ENCODE data around the gene VPS4B. TPM values are rescaled to one million over a fixed set of nuclear protein-coding genes. Genes with fewer than 3 reads are reported as not detected.
A peak's percentile ranks its signal among the peaks of the same experiment; 100 is the strongest.

The VPS4B gene
- total RNA-seq (40.5 TPM), polyA plus RNA-seq (25.5 TPM)
- long read RNA-seq, donor 1, partial matches to known transcripts: 0 of 2 reads
- long read RNA-seq, donor 1, other reads (novel, unspliced or antisense): 0 of 2 reads
- long read RNA-seq, donor 2, transcript VPS4B-201 (11 exons, 3,324 nt): major isoform, 23 of 46 reads
- long read RNA-seq, donor 2, partial matches to known transcripts: 23 of 46 reads
- long read RNA-seq, donor 2, other reads (novel, unspliced or antisense): 0 of 46 reads
- long read RNA-seq, donor 3, transcript VPS4B-201 (11 exons, 3,324 nt): major isoform, 11 of 20 reads
- long read RNA-seq, donor 3, partial matches to known transcripts: 8 of 20 reads
- long read RNA-seq, donor 3, other reads (novel, unspliced or antisense): 0 of 20 reads
- long read RNA-seq, donor 4, partial matches to known transcripts: 0 of 3 reads
- long read RNA-seq, donor 4, other reads (novel, unspliced or antisense): 0 of 3 reads
- long read RNA-seq, donor 5, transcript VPS4B-201 (11 exons, 3,324 nt): major isoform, 21 of 44 reads
- long read RNA-seq, donor 5, partial matches to known transcripts: 21 of 44 reads
- long read RNA-seq, donor 5, other reads (novel, unspliced or antisense): 0 of 44 reads
- long read RNA-seq, donor 6, partial matches to known transcripts: 5 of 10 reads
- long read RNA-seq, donor 6, other reads (novel, unspliced or antisense): 0 of 10 reads
- long read RNA-seq, donor 7, transcript VPS4B-201 (11 exons, 3,324 nt): major isoform, 8 of 13 reads
- long read RNA-seq, donor 7, partial matches to known transcripts: 5 of 13 reads
- long read RNA-seq, donor 7, other reads (novel, unspliced or antisense): 0 of 13 reads
- long read RNA-seq, donor 8, partial matches to known transcripts: 7 of 10 reads
- long read RNA-seq, donor 8, other reads (novel, unspliced or antisense): 0 of 10 reads
- long read RNA-seq, donor 9, transcript VPS4B-201 (11 exons, 3,324 nt): major isoform, 8 of 22 reads
- long read RNA-seq, donor 9, partial matches to known transcripts: 13 of 22 reads
- long read RNA-seq, donor 9, other reads (novel, unspliced or antisense): 0 of 22 reads
- long read RNA-seq, donor 10, partial matches to known transcripts: 16 of 22 reads
- long read RNA-seq, donor 10, other reads (novel, unspliced or antisense): 0 of 22 reads

GRCh38 chr18:63422087-63422863 is at the start of gene VPS4B:
VPS4B (minus strand) TSS chr18:63422476; CDS start chr18:63422259, 217 bp downstream.
- peak; percentile 97 to 100 (median 99) for DNase-seq (ENCODE audit: low read depth in 6 of 9, low spot score in 9 of 9)
- Histone ChIP-seq H3K9me3 (ENCODE audit: control insufficient read depth in 2 of 2, insufficient read depth in 1 of 2, low read length in 1 of 2) (no peaks in the 10 kb centered on the region), H3K4me1 (ENCODE audit: control insufficient read depth in 2 of 2, insufficient read depth in 2 of 2, low read length in 2 of 2) (peaks cover 6 to 11% of the 10 kb centered on the region in 2 donors), H3K4me3 (ENCODE audit: low read length in 2 of 2) (peak within 1 kb of the TSS; percentile 78 to 98), H3K27ac (ENCODE audit: low read depth in 1 of 2, low read length in 1 of 2) (peak within 1 kb of the TSS; percentile 95 to 98), H3K36me3 (ENCODE audit: control insufficient read depth in 2 of 2, insufficient read depth in 2 of 2, low read length in 1 of 2) (peaks cover 8 to 14% of the 10 kb centered on the region in 2 donors), H3K27me3 (ENCODE audit: control insufficient read depth in 2 of 2, insufficient read depth in 1 of 2, low read length in 1 of 2) (no peaks in the 10 kb centered on the region)
- WGBS: under 1% methylated on average over 58 of the region's 58 CpGs

GRCh38 chr18:63470751-63471150 is 48.5 kb upstream of the VPS4B start:
- H3K4me1 ChIP-seq (ENCODE audit: control insufficient read depth in 2 of 2, insufficient read depth in 2 of 2, low read length in 2 of 2): no peaks in the 10 kb centered on the region
- H3K36me3 ChIP-seq (ENCODE audit: control insufficient read depth in 2 of 2, insufficient read depth in 2 of 2, low read length in 1 of 2): no peaks in the 10 kb centered on the region
- 94% methylated on average over 12 of the region's 12 CpGs for WGBS
- no peak overlapping the region for H3K27ac ChIP-seq (ENCODE audit: low read depth in 1 of 2, low read length in 1 of 2)
- H3K9me3 ChIP-seq (ENCODE audit: control insufficient read depth in 2 of 2, insufficient read depth in 1 of 2, low read length in 1 of 2): no peaks in the 10 kb centered on the region
- peaks cover 0 to 2% of the 10 kb centered on the region in 2 donors for H3K27me3 ChIP-seq (ENCODE audit: control insufficient read depth in 2 of 2, insufficient read depth in 1 of 2, low read length in 1 of 2)
- no peak overlapping the region for H3K4me3 ChIP-seq (ENCODE audit: low read length in 2 of 2)
- DNase-seq (ENCODE audit: low read depth in 6 of 9, low spot score in 9 of 9): no peak

DNA sequence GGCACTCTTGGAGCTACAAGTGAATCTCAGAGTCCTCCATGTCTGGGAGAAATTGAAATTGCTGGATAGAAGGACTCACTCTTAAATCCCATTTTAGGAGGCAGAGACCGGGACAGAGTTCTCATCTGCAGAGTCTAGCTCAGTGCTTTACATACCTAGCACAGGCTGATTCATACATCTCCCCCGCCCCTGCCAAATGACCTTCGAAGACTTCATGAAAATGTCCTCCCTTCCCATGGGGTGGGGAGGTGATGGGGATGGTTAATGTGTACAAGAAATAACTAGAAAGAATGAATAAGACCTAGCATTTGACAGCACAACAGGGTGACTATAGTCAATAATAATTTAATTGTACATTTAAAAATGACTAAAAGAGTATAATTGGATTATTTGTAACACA is 46.3 kb upstream of the VPS4B start:
- 98% methylated on average over 3 of the region's 3 CpGs for WGBS
- peaks cover 0 to 2% of the 10 kb centered on the region in 2 donors for H3K27me3 ChIP-seq (ENCODE audit: control insufficient read depth in 2 of 2, insufficient read depth in 1 of 2, low read length in 1 of 2)
- no peak overlapping the region for H3K4me3 ChIP-seq (ENCODE audit: low read length in 2 of 2)
- H3K36me3 ChIP-seq (ENCODE audit: control insufficient read depth in 2 of 2, insufficient read depth in 2 of 2, low read length in 1 of 2): no peaks in the 10 kb centered on the region
- DNase-seq (ENCODE audit: low read depth in 6 of 9, low spot score in 9 of 9): no peak
- H3K27ac ChIP-seq (ENCODE audit: low read depth in 1 of 2, low read length in 1 of 2): no peak overlapping the region
- no peaks in the 10 kb centered on the region for H3K9me3 ChIP-seq (ENCODE audit: control insufficient read depth in 2 of 2, insufficient read depth in 1 of 2, low read length in 1 of 2)
- H3K4me1 ChIP-seq (ENCODE audit: control insufficient read depth in 2 of 2, insufficient read depth in 2 of 2, low read length in 2 of 2): no peaks in the 10 kb centered on the region

GRCh38 chr18:63467699-63468098 is 45.4 kb upstream of the VPS4B start:
- Histone ChIP-seq H3K27ac (ENCODE audit: low read depth in 1 of 2, low read length in 1 of 2) (no peak overlapping the region), H3K4me1 (ENCODE audit: control insufficient read depth in 2 of 2, insufficient read depth in 2 of 2, low read length in 2 of 2) (no peaks in the 10 kb centered on the region), H3K27me3 (ENCODE audit: control insufficient read depth in 2 of 2, insufficient read depth in 1 of 2, low read length in 1 of 2) (peaks cover 0 to 2% of the 10 kb centered on the region in 2 donors), H3K36me3 (ENCODE audit: control insufficient read depth in 2 of 2, insufficient read depth in 2 of 2, low read length in 1 of 2) (no peaks in the 10 kb centered on the region), H3K4me3 (ENCODE audit: low read length in 2 of 2) (no peak overlapping the region), H3K9me3 (ENCODE audit: control insufficient read depth in 2 of 2, insufficient read depth in 1 of 2, low read length in 1 of 2) (no peaks in the 10 kb centered on the region)
- 95% methylated on average over 4 of the region's 4 CpGs for WGBS
- no peak for DNase-seq (ENCODE audit: low read depth in 6 of 9, low spot score in 9 of 9)

GRCh38 chr18:63465059-63465458 is 42.8 kb upstream of the VPS4B start:
- H3K27ac ChIP-seq (ENCODE audit: low read depth in 1 of 2, low read length in 1 of 2): no peak overlapping the region
- no peaks in the 10 kb centered on the region for H3K36me3 ChIP-seq (ENCODE audit: control insufficient read depth in 2 of 2, insufficient read depth in 2 of 2, low read length in 1 of 2)
- no peaks in the 10 kb centered on the region for H3K27me3 ChIP-seq (ENCODE audit: control insufficient read depth in 2 of 2, insufficient read depth in 1 of 2, low read length in 1 of 2)
- no peaks in the 10 kb centered on the region for H3K9me3 ChIP-seq (ENCODE audit: control insufficient read depth in 2 of 2, insufficient read depth in 1 of 2, low read length in 1 of 2)
- H3K4me3 ChIP-seq (ENCODE audit: low read length in 2 of 2): no peak overlapping the region
- 67% methylated on average over 2 of the region's 2 CpGs for WGBS
- DNase-seq (ENCODE audit: low read depth in 6 of 9, low spot score in 9 of 9): no peak
- no peaks in the 10 kb centered on the region for H3K4me1 ChIP-seq (ENCODE audit: control insufficient read depth in 2 of 2, insufficient read depth in 2 of 2, low read length in 2 of 2)

DNA sequence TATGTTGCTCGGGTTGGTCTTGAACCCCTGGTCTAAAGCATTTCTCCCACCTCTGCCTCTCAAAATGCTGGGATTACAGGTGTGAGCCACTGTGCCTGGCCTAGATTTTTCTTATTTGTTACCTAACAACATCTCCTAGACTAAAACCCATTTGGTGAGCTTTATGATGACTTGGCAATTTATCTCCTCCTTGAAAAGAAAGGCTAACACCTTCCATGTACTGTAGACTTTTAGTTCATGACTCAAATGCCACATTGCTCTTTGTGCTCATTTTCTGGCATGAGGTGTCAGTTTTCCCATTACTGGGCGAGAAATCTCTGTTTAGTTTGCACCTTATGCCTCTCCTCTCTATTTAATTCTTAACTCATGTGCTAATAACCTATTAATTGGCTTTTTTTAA is 42.2 kb upstream of the VPS4B start:
- Histone ChIP-seq H3K4me1 (ENCODE audit: control insufficient read depth in 2 of 2, insufficient read depth in 2 of 2, low read length in 2 of 2) (no peaks in the 10 kb centered on the region), H3K27ac (ENCODE audit: low read depth in 1 of 2, low read length in 1 of 2) (no peak overlapping the region)
- WGBS: 98% methylated on average over 2 of the region's 2 CpGs

DNA sequence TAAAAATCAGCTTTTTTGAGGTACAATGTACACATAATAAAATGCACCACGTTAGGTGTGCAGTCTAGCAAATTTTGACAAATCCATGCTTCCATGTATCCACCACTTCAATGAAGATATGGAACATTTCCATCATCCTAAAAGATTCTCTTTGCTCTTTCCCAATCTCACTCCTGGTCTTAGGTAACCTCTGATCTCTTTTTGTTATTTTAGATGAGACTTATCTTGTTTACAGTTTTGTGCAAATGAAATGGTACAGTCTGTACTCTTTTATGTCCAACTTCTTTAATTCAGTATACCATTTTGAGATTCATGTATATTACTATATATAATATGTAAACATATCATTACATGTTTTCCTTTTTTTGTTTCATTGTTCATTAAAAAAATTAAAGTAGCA is 38.1 kb upstream of the VPS4B start:
- no peaks in the 10 kb centered on the region for H3K9me3 ChIP-seq (ENCODE audit: control insufficient read depth in 2 of 2, insufficient read depth in 1 of 2, low read length in 1 of 2)
- no peaks in the 10 kb centered on the region for H3K4me1 ChIP-seq (ENCODE audit: control insufficient read depth in 2 of 2, insufficient read depth in 2 of 2, low read length in 2 of 2)
- no peak overlapping the region for H3K27ac ChIP-seq (ENCODE audit: low read depth in 1 of 2, low read length in 1 of 2)
- no peaks in the 10 kb centered on the region for H3K36me3 ChIP-seq (ENCODE audit: control insufficient read depth in 2 of 2, insufficient read depth in 2 of 2, low read length in 1 of 2)
- 86% methylated on average over 1 of the region's 1 CpG for WGBS
- no peaks in the 10 kb centered on the region for H3K27me3 ChIP-seq (ENCODE audit: control insufficient read depth in 2 of 2, insufficient read depth in 1 of 2, low read length in 1 of 2)
- DNase-seq (ENCODE audit: low read depth in 6 of 9, low spot score in 9 of 9): no peak
- no peak overlapping the region for H3K4me3 ChIP-seq (ENCODE audit: low read length in 2 of 2)

More for the DNA sequence above, 42.2 kb upstream of the VPS4B start:
- DNase-seq (ENCODE audit: low read depth in 6 of 9, low spot score in 9 of 9): no peak
- Histone ChIP-seq H3K36me3 (ENCODE audit: control insufficient read depth in 2 of 2, insufficient read depth in 2 of 2, low read length in 1 of 2) (no peaks in the 10 kb centered on the region), H3K27me3 (ENCODE audit: control insufficient read depth in 2 of 2, insufficient read depth in 1 of 2, low read length in 1 of 2) (no peaks in the 10 kb centered on the region), H3K4me3 (ENCODE audit: low read length in 2 of 2) (no peak overlapping the region), H3K9me3 (ENCODE audit: control insufficient read depth in 2 of 2, insufficient read depth in 1 of 2, low read length in 1 of 2) (no peaks in the 10 kb centered on the region)

- Histone ChIP-seq H3K9me3 (ENCODE audit: control insufficient read depth in 2 of 2, insufficient read depth in 1 of 2, low read length in 1 of 2) (no peaks in the 10 kb centered on the region), H3K4me1 (ENCODE audit: control insufficient read depth in 2 of 2, insufficient read depth in 2 of 2, low read length in 2 of 2) (no peaks in the 10 kb centered on the region), H3K27ac (ENCODE audit: low read depth in 1 of 2, low read length in 1 of 2) (no peak overlapping the region), H3K36me3 (ENCODE audit: control insufficient read depth in 2 of 2, insufficient read depth in 2 of 2, low read length in 1 of 2) (no peaks in the 10 kb centered on the region), H3K4me3 (ENCODE audit: low read length in 2 of 2) (no peak overlapping the region), H3K27me3 (ENCODE audit: control insufficient read depth in 2 of 2, insufficient read depth in 1 of 2, low read length in 1 of 2) (no peaks in the 10 kb centered on the region)
- DNase-seq (ENCODE audit: low read depth in 6 of 9, low spot score in 9 of 9): no peak
- WGBS: 96% methylated on average over 6 of the region's 6 CpGs
Observed at GRCh38 chr18:63457977-63458376, 35.7 kb upstream of the VPS4B start.

Data from thymus (tissue), 14 donors.